HS-5 (cell line): ENCODE data around the gene SLC9C1.

Experiments used
- DNase-seq: peaks from one replicate; pipeline ENCODE4 v3.0.0-alpha.2; 2012; ENCODE audit warnings: low read depth

Gene SLC9C1

GRCh38 chr3:112130638-112130993, 163.4 kb downstream of the SLC9C1 start:
- DNase-seq, result no peak

- DNase-seq, result no peak
These were observed 163.9 kb downstream of the SLC9C1 start for GRCh38 chr3:112129925-112130637.

GRCh38 chr3:112128843-112129727, 164.9 kb downstream of the SLC9C1 start:
- DNase-seq, result no peak

GRCh38 chr3:112127522-112128494, 166.2 kb downstream of the SLC9C1 start:
- DNase-seq, result no peak

- no peak for DNase-seq
These were observed 167.5 kb downstream of the SLC9C1 start for GRCh38 chr3:112126511-112126911.

GRCh38 chr3:112124907-112125607, 169.0 kb downstream of the SLC9C1 start:
- DNase-seq, result no peak

- DNase-seq, result no peak
These were observed 170.5 kb downstream of the SLC9C1 start for GRCh38 chr3:112123548-112123947.

- DNase-seq, result no peak
These were observed 171.1 kb downstream of the SLC9C1 start for GRCh38 chr3:112122870-112123269.

GRCh38 chr3:112121577-112122547, 172.2 kb downstream of the SLC9C1 start:
- DNase-seq, result no peak

- DNase-seq, result no peak
These were observed 173.8 kb downstream of the SLC9C1 start for GRCh38 chr3:112119962-112120836.

GRCh38 chr3:112117841-112118571, 176.0 kb downstream of the SLC9C1 start:
- DNase-seq, result no peak

- DNase-seq, result no peak
These were observed 176.6 kb downstream of the SLC9C1 start for GRCh38 chr3:112117415-112117814.

GRCh38 chr3:112116748-112117186, 177.2 kb downstream of the SLC9C1 start:
- DNase-seq, result no peak

GRCh38 chr3:112115806-112116383, 178.1 kb downstream of the SLC9C1 start:
- DNase-seq, result no peak

GRCh38 chr3:112115161-112115739, 178.8 kb downstream of the SLC9C1 start:
- no peak for DNase-seq

GRCh38 chr3:112114576-112115160, 179.3 kb downstream of the SLC9C1 start:
- DNase-seq, result no peak

GRCh38 chr3:112111785-112112402, 182.1 kb downstream of the SLC9C1 start:
- DNase-seq, result no peak
